Stimulated activated CD4-positive, alpha-beta T cell treated with anti-CD3 and anti-CD28 coated beads, Interleukin-1b, Interleukin-23, amount 100 ng/mL, for 48 hours (primary cell): ENCODE data around the gene FKBP6.
A peak's percentile ranks its signal among the peaks of the same experiment; 100 is the strongest.
"Not testable (repeated sequence)": the region's sequence is repeated elsewhere in the genome, so short reads cannot be mapped to it uniquely, and the experiment has no call there.

Experiments used
- DNase-seq: peaks from one replicate; pipeline ENCODE4 v3.0.0-alpha.2; 2020

Gene FKBP6

DNA sequence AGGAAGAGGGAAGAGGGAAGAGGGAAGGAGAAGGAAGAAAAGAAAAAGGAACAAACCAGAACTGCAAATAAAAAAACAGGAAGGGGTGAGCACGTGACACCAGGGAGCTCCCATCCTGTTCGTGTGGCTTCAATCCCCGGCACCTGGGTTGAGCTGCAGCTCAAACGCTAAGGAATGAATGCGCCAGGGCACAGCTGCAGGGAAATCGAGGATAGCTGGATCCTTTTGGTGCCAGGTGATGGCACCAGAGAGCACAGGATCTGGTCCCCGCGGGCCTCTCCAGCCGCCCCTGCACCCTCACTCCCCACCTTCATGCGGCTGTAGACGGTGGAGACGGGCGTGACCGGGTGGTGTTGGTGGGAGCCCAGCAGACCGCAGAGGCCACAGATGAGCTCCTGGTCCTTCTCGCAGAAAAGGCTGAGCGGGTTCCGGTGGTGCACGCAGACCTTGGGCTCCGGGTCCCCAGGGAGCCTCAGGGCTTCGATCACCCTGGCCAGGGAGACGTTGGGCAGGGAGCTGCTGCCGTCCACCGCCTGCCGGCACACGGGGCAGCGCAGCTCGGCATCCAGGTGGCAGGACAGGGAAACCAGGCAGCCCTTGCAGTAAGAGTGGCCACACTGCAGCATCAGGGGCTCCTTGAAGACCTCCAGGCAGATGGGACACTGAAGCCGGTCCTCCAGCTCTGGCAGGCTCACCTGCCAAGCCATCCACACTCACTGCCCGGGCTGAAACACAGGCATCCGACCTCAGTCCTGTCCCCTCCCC is 3.7 kb upstream of the FKBP6 start:
- peak; percentile 48 for DNase-seq

DNA sequence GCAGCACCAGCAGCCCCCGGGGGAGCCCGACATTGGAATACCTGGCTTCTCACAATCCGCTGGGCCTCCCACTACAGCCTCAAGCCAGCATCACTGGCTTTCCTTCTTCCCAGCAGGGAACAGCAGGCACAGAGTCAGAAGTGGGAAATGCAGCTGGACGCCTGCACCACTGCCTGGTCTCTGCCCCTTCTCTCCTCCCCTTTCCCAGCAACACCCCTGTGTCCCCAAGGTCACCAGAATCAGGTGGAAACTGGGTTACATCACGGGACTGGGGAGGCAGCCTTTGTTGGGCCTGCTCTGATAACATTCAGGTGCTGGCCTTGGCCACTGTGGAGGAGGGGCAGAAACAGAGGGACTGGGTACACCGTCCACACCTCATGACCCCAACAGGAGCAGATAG is 2.5 kb upstream of the FKBP6 start:
- not testable (repeated sequence) for DNase-seq

DNA sequence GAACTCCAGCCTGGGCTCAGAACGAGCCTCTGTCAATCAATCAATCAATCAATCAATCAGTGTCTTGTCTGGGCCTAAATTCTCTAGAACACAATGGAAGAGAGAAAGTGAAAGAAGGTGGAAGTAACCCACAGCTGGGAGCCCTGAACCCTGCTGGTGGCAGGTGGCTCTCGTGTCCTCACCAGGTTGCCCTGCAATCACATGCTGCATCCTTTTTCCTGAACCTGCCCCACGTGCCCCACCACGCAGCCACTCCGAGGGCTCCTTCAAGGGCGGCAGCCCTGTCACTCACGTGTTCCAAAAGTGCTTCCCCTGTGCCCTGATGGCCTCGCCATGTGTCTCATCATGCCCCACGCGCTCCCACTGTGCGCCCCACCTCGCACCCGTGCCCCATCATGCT is 512 bp upstream of the FKBP6 start:
- DNase-seq: not testable (repeated sequence)

DNA sequence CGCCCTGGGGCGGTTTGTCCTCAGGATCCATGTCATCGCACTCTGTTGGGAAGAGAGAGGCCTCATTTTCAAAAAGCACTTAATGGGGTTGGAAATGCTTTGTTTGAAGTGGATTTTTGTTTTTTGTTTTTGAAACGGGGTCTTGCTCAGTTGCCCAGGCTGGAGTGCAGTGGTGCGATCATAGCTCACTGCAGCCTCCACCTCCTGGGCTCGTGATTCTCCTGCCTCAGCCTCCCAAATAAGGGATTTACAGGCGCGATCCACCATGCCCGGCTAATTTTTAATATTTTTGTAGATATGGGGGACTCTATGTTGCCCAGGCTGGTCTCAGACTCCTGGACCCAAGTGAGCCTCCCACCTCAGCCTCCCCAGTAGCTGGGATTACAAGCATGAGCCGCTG is 735 bp downstream of the FKBP6 start:
- DNase-seq: no peak

DNA sequence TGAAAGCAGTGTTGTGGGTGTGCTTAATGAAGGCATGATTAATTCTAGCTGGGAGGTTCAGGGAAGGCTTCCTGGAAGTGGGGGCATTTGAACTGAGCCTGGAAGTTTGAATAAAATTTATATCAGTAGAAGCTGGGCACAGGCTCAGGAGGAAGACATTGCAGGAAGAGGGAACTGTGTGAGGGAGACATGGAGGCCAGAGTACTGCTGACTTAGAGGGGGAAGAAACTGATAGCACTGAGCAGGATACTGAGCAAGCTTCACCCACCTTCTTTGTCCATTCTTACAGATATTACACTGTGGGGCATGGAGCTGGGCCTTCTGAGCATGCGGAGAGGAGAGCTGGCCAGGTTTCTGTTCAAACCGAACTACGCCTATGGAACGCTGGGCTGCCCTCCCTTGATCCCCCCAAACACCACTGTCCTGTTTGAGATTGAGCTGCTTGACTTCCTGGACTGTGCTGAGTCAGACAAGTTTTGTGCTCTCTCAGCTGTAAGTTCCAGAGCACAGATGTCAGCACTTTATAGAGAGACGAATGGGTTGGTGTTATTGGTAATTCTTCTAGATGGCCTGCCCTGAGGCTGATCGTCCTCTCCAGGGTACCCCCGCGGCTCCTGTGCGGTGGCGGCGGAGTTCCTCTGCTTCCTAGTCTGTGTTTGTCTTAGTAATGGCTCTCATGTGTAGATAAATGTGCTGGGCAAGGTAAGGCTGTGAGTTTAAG is 2.1 kb downstream of the FKBP6 start:
- no peak for DNase-seq

DNA sequence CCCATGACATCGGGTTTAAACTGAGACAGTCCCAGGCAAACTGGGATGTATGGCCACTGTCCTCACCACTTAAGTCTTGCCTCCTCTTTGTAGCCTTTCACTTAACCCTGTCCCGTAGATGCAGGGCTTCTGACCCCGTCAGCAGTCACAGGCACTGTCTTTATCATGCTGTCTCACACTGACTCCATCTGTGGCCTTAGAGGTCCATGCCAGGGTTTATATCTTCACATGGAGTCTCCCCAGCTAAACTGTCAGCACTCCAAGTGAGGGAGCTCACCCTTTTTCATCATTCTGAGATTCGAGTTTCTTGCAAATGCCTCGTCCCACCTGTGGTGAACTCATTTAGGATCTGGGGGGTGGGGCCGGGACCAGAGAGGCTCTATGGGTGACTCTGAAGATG is 2.8 kb downstream of the FKBP6 start:
- DNase-seq: no peak

DNA sequence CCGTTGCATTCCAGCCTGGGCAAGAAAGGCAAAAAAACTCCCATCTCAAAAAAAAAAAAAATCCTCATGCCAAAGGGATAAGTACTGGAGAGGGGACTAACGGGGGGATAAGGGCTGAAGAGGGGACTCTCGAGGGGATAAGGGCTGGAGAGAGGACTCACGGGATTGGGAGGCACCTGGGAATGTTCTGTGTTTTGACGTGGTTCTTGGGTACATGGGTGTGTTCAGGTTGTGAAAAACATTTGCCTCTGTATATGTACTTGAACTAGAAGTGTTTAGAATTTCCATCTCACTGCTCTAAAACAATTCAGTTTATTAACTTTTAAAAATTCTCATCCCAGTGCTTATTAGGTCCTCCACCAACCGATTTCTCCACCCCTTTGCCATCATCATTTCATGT is 4.5 kb downstream of the FKBP6 start:
- DNase-seq: no peak

DNA sequence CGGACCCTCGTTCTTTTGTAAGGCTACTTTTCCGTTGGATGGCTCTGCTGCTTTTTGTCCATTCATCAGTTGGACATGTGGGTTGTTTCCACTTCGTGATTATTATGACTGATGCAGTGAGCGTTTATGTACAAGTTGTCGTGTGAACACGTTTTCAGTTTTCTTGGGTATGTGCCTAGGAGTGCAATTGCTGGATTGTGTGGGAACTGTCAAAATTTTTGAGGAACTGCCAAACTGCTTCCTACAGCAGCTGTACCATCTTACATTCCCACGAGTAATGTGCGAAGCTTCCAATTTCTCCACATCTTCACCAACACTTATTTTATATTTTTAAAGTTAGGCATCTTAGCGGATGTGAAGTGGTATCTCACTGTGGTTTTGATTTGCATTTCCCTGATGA is 10.4 kb downstream of the FKBP6 start:
- DNase-seq: no peak

DNA sequence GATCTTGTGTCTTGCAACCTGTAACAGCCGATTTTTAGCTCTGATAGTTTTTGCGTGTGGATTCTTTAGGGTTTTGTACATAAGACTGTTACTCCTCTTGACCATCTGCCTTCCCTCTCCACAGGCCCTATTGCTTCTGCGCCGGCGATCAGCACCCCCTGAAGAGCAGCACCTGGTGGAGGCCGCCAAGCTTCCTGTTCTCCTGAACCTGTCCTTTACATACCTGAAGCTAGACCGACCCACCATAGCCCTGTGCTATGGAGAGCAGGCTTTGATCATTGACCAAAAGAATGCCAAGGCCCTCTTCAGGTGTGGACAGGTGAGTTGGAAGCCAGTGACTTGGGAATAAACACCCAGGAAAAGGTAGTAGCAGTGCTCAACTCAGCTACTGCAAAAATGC is 12.6 kb downstream of the FKBP6 start:
- DNase-seq: no peak

DNA sequence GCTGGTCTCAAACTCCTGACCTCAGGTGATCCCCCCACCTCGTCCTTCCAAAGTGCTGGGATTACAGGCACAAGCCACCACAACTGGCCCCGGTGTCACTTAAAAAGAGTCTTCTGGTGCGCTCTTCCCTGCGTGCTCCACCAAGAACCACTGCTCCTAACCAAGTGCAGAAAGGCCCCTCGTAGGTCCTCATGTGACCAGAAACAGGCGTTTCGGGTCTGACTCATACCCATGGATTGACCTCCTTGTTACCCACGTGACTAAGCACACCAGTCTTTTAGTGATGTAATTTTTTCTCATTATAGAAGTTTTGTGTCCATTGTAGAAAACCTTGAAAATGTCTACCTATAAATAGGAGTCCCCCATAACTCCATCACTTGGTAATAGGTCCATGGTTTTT is 13.9 kb downstream of the FKBP6 start:
- no peak for DNase-seq

DNA sequence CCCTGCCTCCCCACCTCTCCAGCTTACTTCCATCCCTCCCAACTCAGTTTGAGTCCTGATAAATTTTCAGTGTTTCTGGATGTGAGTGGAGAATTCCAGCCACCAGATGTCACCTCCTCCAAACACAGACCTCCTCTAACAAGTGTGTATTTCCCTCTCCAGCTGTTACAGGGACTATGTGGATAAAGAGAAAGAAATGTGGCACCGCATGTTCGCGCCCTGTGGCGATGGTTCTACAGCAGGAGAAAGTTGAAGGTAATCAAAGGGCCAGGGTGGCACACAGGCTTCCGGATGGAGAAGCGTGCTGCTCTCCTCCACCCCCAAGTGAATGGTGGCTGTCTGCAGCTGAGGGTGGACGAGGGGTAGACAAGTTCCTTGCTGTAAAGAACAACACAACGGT is 14.7 kb downstream of the FKBP6 start:
- DNase-seq: no peak

DNA sequence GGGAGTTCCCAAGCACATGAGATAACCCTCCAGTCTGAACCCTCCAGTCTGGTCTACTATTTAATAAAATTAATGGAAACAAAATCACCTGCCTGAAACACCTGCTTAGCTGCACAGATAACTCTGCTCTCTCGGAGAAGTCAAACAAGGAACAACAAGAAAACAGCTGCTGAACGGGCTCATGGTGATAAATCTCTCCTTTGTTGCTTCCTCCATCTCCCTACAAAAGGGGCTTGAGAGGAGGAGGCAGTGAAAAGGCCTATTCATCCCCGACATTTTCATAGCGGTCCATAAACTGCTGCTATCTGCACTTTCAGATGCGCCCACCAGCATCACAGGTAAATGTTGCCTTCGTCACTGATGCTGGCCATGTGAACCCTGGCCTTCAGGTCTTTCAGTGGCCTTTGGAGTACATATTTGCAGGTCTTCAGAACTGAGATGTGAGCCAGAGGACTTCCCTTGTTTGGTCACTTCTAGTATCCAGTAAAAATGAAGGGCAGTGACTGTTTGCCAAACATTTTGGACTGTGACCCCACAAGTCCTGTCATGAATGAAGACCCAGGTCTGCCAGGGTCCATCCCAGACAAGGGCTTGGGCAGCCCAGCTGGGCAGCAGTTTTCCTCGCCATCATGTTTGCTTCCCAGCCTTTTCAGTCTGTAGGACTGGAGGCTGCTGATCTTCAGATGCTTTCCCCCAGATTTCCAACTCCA is 15.9 kb downstream of the FKBP6 start:
- DNase-seq: no peak

DNA sequence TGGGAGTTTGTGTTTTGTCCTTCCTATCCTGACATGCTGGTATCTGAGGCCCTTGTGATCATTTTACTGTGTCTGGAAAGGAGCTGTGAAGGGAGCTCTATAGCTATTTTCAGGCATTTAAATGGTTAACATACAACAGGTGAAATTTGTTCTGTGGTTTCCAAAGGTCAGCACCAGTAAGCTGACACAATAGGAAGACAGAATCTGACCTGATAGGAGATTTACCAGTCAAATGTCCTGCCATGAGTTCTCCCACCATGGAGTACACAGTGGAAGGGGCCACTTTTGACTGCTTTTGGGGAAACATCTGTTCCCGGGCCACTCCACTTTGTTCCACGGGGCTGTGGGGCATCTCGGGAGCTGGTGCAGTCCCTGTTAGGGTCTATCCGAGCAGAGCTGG is 17.6 kb downstream of the FKBP6 start:
- no peak for DNase-seq

DNA sequence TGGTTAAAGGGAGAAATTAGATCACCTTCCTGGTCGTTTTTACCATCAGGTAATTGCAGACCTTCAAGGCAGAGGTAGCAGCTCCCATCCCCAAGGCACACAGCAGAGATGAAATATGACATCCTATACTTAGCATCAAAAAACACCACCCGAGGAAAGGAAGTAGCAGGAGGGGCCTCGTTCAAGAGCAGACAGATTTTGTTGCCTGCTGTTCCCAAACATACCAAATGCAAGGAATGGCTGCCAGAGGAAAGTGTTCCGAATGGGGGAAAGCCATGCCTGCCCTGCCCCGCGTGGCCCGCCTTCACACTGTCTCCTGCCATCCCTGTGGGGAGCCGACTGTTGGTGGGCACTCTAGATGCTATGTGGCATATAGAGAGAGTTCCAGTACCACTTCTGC is 18.0 kb downstream of the FKBP6 start:
- DNase-seq: no peak

DNA sequence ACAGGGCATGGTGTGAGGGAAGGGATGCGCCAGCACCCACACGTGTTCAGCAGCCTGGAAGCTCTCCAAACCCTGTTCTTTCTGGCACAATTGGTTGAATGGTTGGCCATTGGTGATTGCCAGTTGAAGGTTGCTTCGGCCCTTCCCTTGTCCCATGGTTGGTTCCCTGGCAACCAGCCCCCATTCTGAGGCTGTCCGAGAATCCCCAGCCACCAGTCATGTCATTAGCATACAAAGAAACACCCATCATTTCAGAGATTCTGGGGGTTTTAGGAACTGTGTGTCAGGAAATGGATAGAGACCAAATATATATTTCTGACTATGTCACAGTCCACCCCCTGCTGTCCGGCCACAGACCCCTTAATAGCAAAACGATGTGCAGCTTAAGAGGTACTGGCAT is 21.8 kb downstream of the FKBP6 start:
- no peak for DNase-seq

DNA sequence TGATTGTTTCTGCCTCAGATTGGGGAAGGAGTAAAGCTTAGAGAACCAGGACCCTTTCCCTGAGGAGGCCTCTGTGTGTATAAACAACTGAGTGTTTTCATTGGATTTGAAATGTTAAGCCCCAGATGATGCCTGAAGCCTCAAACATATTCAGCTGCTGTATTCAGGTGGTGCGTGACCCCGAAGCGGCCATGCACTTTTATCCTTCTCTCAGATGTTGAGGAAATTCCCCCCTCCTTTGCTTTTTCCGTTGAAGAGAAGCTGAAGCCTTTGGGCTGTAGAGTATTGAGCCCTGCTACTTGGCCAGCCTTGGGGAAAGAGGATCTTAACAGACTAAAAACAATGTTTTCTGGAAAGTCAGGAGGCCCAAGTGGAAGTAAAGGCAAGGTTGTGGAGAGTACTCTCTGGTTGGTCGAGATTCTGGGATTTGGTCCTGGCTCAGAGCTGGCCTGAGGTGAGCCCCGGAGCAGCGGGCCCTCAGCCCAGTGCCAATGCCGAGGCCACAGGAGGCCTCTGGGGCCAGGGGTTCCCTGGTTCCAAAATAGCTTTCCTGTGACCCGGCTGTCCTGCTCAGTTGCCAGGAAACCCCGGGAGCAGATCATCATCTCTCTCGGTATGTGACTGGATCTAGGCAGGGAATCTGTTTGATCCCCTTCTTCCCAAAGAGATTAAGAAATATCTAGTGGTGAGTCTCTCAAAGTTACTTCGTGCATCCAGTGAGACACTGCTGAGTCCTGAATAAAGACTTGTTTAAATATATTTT is 22.5 kb downstream of the FKBP6 start:
- DNase-seq: no peak

DNA sequence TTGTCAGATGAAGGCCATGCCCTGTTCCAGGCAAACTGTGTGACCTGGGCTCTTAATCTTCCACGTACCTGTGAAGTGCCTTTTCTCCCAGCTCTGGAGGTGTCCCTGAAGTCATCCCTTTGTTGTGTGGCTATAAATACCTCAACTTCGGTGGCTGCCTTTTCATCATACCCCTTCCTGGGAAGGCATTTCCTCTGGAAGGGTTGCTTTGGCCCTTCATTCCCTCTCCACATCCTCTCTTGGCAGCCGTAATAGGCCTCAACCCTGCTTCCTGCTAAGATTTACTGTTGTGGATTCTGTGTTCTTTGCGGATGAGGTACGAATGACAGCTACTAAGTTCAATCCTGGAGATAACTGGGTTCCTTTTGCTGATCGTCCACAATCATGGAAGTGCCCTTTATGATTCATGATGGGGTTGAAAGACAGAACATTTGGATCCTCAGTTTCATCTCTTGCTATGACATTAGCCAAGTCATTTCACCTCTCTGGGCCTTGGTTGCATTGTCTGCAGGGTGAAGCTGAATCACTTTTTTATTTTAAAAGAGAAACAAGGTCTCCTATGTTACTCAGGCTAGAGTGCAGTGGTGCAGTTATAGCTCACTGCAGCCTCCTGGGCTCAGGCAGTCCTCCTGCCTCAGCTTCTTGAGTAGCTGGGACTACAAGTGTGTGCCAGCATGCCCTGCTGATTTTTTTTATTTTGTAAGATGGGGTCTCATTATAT is 23.6 kb downstream of the FKBP6 start:
- DNase-seq: no peak

DNA sequence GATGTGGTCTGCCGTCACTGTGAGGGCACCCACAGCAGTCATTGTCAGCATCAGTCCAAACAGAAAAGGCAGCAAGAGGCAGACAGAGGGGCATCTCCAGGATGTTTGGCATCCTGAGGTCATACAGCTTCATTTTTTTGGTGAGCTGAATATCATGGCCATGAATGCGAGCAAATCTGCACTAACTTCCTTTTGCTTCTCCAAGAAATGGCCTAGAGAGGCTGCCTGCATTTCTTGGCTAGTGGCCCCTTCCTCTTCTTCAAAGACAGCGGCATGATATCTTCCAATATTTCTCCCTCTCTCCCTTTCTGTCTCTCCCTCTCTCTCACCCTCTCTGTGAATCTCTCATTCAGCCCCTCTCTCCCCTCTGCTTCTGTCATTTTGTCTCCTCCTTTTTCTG is 24.8 kb downstream of the FKBP6 start:
- no peak for DNase-seq

DNA sequence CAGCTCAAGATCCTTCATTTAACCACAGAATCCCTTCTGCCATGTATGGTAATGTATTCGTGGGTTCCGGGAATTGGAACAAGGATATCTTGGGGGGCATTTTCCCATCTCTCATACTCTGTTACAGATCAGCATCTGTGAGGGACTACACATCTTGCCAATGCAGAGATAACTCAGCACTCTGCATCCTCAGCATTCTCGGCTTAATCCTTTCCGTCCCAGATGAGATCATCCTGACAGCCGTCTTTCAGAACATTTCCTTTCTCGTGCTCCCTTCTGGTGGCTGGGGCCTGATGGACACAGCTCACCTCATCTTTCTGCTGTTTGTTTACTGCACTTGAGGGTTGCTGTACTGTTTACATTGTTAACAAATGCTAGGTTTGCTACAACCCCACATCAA is 25.3 kb downstream of the FKBP6 start:
- no peak for DNase-seq

DNA sequence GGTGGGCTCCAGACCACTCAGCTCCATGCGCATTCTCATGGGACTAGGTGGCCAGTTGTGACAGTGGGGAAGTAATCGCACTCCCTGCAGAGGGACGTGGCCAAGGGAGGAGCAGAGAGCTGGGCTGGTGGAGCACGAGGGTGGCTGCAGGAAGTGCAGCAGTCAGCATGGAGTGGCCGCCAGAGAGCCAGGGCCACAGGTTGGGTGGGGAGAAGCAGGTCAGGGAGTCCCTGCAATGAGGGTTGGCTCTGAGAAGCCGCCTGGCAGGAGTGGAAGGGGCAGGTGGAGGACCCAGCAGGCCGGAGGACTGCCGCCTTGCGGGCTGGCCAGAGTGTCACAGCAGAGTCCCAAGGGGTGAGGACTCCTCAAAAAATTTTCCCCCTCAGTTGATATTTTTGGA is 26.2 kb downstream of the FKBP6 start:
- no peak for DNase-seq

DNA sequence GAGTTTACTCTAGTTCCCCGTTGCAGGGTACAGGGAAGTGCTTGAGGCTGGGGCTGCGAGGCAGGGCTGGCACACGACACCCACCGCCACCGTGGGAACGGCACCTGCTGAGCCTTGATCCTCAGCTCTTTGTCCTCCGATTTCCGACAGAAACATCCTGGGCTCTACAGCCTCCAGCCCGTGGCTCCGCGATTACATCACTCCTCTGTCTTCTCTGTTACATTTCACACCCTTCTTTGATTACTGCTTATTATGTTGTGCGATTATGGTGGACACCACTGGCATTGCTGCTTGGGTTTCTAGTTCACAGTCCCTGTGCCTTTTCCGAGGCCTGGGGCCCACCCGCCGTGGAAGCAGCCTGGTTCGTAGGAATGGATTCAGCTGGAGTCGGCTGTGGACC is 26.9 kb downstream of the FKBP6 start:
- no peak for DNase-seq

DNA sequence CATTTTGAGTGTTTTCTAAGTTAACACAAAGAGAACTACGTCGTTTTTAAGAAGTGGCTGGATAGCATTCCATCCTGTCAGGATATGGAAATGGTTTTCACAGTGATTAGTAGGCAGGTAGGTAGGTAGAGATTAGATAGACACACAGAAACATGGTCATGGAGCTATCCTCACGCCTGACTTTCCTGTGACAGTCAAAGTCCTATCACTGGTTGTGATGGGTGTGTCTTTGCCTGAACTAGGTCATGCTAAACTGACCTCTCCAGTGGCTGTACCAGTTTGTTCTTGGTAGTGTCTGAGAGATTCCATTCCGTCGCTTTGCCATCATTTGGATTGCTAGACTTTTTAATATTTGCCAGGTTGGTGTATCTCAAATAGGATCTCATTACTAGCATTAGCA is 28.2 kb downstream of the FKBP6 start:
- DNase-seq: no peak
